Upper lobe of left lung (tissue), 4 donors: ENCODE results near the gene CERKL.

Experiments used
- EP300 ChIP-seq, 4 donors: sonication (generic); formaldehyde crosslinking; IDR thresholded peaks; one replicate each; pipeline ENCODE4 v1.5.1; 2017; ENCODE audit warnings: antibody characterized with exemption in 4 of 4, control low read depth in 2 of 4
- POLR2A ChIP-seq, 4 donors: fragments of 450-650 bp; IDR thresholded peaks; one replicate each; pipeline ENCODE4 v1.5.1; 2016 to 2017; ENCODE audit warnings: antibody characterized with exemption in 4 of 4, mild to moderate bottlenecking in 2 of 4
- POLR2AphosphoS5 ChIP-seq, 2 donors: sonication (generic); formaldehyde crosslinking; IDR thresholded peaks; one replicate each; pipeline ENCODE4 v1.5.1; 2017; ENCODE audit warnings: antibody characterized with exemption in 2 of 2
- TF ChIP-seq, protein P1 (sequence below), 6 experiments: fragments of 450-650 bp in 4 of 6; fragments of 200-600 bp in 2 of 6; sonication (generic) in 2 of 6; IDR thresholded peaks; one replicate each; pipeline ENCODE4 v1.5.1; 2016 to 2019; ENCODE audit warnings: antibody characterized with exemption in 6 of 6

- TF ChIP-seq, protein P1, sequence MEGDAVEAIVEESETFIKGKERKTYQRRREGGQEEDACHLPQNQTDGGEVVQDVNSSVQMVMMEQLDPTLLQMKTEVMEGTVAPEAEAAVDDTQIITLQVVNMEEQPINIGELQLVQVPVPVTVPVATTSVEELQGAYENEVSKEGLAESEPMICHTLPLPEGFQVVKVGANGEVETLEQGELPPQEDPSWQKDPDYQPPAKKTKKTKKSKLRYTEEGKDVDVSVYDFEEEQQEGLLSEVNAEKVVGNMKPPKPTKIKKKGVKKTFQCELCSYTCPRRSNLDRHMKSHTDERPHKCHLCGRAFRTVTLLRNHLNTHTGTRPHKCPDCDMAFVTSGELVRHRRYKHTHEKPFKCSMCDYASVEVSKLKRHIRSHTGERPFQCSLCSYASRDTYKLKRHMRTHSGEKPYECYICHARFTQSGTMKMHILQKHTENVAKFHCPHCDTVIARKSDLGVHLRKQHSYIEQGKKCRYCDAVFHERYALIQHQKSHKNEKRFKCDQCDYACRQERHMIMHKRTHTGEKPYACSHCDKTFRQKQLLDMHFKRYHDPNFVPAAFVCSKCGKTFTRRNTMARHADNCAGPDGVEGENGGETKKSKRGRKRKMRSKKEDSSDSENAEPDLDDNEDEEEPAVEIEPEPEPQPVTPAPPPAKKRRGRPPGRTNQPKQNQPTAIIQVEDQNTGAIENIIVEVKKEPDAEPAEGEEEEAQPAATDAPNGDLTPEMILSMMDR (IDR thresholded peaks at IDR 0.05) = no peak
- no peak for TF ChIP-seq POLR2A (IDR thresholded peaks at IDR 0.05)
- no peak for TF ChIP-seq POLR2AphosphoS5 (IDR thresholded peaks at IDR 0.05)
- no peak for TF ChIP-seq EP300 (IDR thresholded peaks at IDR 0.05)
Observed at GRCh38 chr2:181680055-181680936, 23.4 kb upstream of the CERKL start, which contains the start of gene NEUROD1.
